ENCODE data around the gene DMBX1. TPM values are rescaled to one million over a fixed set of nuclear protein-coding genes. Genes with fewer than 3 reads are reported as not detected.

Gene DMBX1
- total and polyA plus RNA-seq, 2 of the 13 experiments (the other 11 are each of a cell fraction or from before 2014, with no cell fraction given), result not detected

DNA sequence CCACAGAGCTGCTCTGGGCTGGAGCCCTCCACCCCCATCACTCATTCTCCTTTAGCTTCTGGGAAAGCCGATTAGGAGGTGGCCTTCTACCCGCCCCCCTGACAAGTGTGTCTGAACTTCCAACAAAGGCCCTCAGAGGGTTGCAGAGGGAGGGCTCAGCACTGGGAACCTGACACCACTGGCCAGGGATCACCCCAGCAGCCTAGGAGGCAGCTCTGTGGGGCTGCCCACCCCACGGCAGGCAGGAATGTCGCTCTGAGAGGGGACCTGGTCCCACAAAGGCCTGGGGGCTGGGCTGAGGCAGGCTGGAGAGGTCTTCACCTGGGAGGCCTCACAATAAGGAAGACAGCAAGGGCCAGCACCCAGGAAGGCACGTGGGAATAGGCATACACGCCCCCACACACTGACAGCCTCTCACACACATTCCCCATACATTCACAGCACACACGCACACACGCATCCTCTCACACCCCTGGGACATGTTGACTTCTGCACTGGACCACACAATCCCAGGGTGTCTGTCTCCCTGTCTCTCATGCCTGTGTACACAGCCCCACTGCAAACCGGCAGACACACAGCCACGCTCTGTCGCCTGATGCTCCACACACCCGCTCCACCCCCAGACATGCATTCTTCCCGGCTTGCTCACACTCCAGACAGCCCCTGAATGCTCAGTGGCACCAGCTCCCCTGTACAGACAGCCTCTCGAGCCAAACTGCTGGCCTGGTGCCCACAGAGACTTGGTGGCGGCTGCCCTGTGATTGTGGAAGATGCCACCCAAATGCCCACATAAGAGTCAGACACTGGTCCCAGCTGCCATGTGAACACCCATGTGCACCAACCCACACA lies 30.7 kb downstream of the DMBX1 start (continued):
- TF ChIP-seq FOXA1 (IDR thresholded peaks at IDR 0.05) (no peak), FOXA1 (CRISPR knock-in tag; IDR thresholded peaks at IDR 0.05) (peak; percentile 34; the same call in 1 of the 2 replicates)

DNA sequence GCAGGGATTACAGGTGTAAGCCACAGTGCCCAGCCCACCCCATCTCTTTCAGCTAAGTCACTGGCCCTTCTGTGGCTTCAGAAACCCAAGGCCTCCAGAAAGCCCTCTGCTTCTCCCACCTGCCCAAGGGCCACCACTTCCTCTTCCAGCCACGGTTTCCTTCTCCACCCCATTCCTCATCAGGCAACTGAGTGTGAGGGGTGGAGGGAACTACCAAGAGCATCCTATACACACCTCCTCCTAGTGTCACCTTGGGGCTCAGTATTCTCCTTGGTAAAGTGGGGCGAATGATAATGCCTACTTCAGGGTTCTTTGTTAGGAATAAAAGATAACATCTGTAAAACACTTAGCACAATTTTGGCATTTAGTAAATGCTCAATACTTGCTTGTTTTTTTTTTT lies 31.8 kb downstream of the DMBX1 start:
- no peak for ATAC-seq
- in situ Hi-C loops (cut with HindIII; ENCODE audit: extremely low pct_ligation_motif_present, low pct_unique_long_range_greater_than_20kb) (no loop called here), intact Hi-C loops (cut with micrococcal nuclease; ENCODE audit: unreplicated experiment) (no loop called here)
- no peak for FAIRE-seq
- no peak overlapping the region for H3K4me3 ChIP-seq (replicated peaks in 1 of 3; ENCODE audit: insufficient read depth in 1 of 3, low read depth in 2 of 3, low read length in 3 of 3)
- WGBS (ENCODE audit: low lambda C conversion rate), result 20% methylated on average over 2 of the region's 2 CpGs
- CTCF ChIA-PET (ENCODE audit: low intra/inter-chr PET ratio, low total read pairs), result no interaction called here
- BruUV-seq (replicated peaks), result no TSS peak
- no peaks in the 10 kb centered on the region for H3K79me2 ChIP-seq (ENCODE audit: insufficient read depth, low read length)
- H3K4me1 ChIP-seq (ENCODE audit: insufficient read depth, low read length), result peaks cover 21% of the 10 kb centered on the region
- no peak overlapping the region for H3K4me2 ChIP-seq (ENCODE audit: low read depth, low read length)
- 0 out of 2 replicates have a peak, but pooled peaks cover 4% of the 10 kb centered on the region for H4K20me1 ChIP-seq (ENCODE audit: insufficient read depth, low read length)
- H3K9me3 ChIP-seq (ENCODE audit: low read length), result no peaks in the 10 kb centered on the region
- TF ChIP-seq ETV5 (CRISPR knock-in tag; IDR thresholded peaks at IDR 0.05; ENCODE audit: borderline replicate concordance), result no peak
- H3K27ac ChIP-seq (ENCODE audit: extremely low read length, insufficient read depth, low read length), result no peak overlapping the region
- no peak for DNase-seq (ENCODE audit: low spot score)
- no peak overlapping the region for H3K9ac ChIP-seq (ENCODE audit: insufficient read depth, low read depth, low read length)
- H2AFZ ChIP-seq (ENCODE audit: low read length), result no peak overlapping the region
- H3K27me3 ChIP-seq (ENCODE audit: control insufficient read depth in 1 of 2, insufficient read depth in 2 of 2, low read length in 2 of 2), result peaks cover 2 to 52% of the 10 kb centered on the region in 2 experiments; a peak in 3 of 5 replicates
- H3K36me3 ChIP-seq (replicated peaks in 1 of 2; ENCODE audit: control insufficient read depth in 1 of 2, insufficient read depth in 2 of 2, low read length in 2 of 2), result no peaks in the 10 kb centered on the region
- POLR2A ChIA-PET, result no interaction called here

DNA sequence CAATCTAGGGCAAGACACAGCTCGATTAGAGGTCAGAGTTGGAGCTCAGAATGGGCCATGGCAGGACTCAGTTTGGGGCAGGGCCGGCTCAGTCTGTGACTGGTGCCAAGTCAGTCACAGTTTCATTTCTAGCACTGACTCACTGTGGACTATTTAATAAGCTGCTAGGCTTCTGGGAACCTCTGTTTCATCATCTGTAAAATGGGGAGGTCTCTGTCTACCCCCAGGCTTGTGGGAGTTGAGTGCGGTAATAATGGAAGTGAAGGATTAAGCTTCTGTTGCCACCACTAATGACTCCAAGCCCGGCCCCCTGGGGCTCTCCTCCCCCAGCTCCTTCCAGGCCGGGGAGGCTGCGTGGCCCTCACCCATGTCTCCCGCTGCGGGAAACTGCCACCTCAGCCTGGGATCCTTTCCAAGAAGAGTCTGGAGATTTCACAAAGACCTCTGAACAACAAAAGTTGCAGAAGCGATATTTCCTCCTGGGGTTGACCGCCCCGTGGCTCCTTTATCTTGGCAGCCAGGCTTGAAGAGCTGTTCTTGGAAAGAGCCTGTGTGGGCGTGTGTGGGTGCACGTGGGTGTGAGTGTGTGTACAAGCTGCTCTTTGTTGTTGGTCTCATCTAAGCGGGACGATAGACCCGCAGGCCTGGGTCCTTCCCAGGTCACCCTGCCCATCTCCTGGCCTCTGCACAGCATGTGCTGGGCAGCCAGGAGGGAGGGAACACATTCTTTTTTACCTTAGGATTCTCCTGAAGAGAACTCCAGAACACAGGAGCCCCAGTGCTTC lies 32.7 kb downstream of the DMBX1 start:
- no peak for FAIRE-seq
- H3K4me3 ChIP-seq (replicated peaks in 1 of 3; ENCODE audit: insufficient read depth in 1 of 3, low read depth in 2 of 3, low read length in 3 of 3), result no peak overlapping the region
- ATAC-seq, result no peak
- H3K4me1 ChIP-seq (ENCODE audit: insufficient read depth, low read length), result peaks cover 30% of the 10 kb centered on the region
- H3K36me3 ChIP-seq (replicated peaks in 1 of 2; ENCODE audit: control insufficient read depth in 1 of 2, insufficient read depth in 2 of 2, low read length in 2 of 2), result no peaks in the 10 kb centered on the region
- H3K27me3 ChIP-seq (ENCODE audit: control insufficient read depth in 1 of 2, insufficient read depth in 2 of 2, low read length in 2 of 2), result peaks cover 2 to 44% of the 10 kb centered on the region in 2 experiments; a peak in 3 of 5 replicates
- no TSS peak for BruUV-seq (replicated peaks)
- no peak overlapping the region for H3K27ac ChIP-seq (ENCODE audit: extremely low read length, insufficient read depth, low read length)
- peaks cover 7% of the 10 kb centered on the region; the same call in 1 of the 2 replicates for H4K20me1 ChIP-seq (ENCODE audit: insufficient read depth, low read length)
- ChIA-PET POLR2A (no interaction called here), CTCF (ENCODE audit: low intra/inter-chr PET ratio, low total read pairs) (no interaction called here)
- no peak overlapping the region for H3K4me2 ChIP-seq (ENCODE audit: low read depth, low read length)
- in situ Hi-C loops (cut with HindIII; ENCODE audit: extremely low pct_ligation_motif_present, low pct_unique_long_range_greater_than_20kb) (no loop called here), intact Hi-C loops (cut with micrococcal nuclease; ENCODE audit: unreplicated experiment) (no loop called here)
- peak; percentile 75 for TF ChIP-seq BCL6 (CRISPR knock-in tag; IDR thresholded peaks at IDR 0.05)
- TF ChIP-seq, protein P1, sequence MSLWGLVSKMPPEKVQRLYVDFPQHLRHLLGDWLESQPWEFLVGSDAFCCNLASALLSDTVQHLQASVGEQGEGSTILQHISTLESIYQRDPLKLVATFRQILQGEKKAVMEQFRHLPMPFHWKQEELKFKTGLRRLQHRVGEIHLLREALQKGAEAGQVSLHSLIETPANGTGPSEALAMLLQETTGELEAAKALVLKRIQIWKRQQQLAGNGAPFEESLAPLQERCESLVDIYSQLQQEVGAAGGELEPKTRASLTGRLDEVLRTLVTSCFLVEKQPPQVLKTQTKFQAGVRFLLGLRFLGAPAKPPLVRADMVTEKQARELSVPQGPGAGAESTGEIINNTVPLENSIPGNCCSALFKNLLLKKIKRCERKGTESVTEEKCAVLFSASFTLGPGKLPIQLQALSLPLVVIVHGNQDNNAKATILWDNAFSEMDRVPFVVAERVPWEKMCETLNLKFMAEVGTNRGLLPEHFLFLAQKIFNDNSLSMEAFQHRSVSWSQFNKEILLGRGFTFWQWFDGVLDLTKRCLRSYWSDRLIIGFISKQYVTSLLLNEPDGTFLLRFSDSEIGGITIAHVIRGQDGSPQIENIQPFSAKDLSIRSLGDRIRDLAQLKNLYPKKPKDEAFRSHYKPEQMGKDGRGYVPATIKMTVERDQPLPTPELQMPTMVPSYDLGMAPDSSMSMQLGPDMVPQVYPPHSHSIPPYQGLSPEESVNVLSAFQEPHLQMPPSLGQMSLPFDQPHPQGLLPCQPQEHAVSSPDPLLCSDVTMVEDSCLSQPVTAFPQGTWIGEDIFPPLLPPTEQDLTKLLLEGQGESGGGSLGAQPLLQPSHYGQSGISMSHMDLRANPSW (CRISPR knock-in tag; IDR thresholded peaks at IDR 0.05; ENCODE audit: borderline replicate concordance), result no peak
- TF ChIP-seq, protein P2, sequence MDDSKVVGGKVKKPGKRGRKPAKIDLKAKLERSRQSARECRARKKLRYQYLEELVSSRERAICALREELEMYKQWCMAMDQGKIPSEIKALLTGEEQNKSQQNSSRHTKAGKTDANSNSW (CRISPR knock-in tag; IDR thresholded peaks at IDR 0.05; ENCODE audit: borderline replicate concordance), result no peak
- TF ChIP-seq SIX4 (CRISPR knock-in tag; IDR thresholded peaks at IDR 0.05), result no peak
- no peak overlapping the region for H3K9ac ChIP-seq (ENCODE audit: insufficient read depth, low read depth, low read length)
- 9% methylated on average over 8 of the region's 16 CpGs for WGBS (ENCODE audit: low lambda C conversion rate)
- H3K79me2 ChIP-seq (ENCODE audit: insufficient read depth, low read length), result no peaks in the 10 kb centered on the region
- DNase-seq (ENCODE audit: low spot score), result no peak
- H2AFZ ChIP-seq (ENCODE audit: low read length), result no peak overlapping the region
- H3K9me3 ChIP-seq (ENCODE audit: low read length), result no peaks in the 10 kb centered on the region
